Kidney (tissue), 14 donors: ENCODE measurements around the gene PTEN. TPM values are rescaled to one million over a fixed set of nuclear protein-coding genes. Genes with fewer than 3 reads are reported as not detected.

Experiments
- DNase-seq, 5 donors: peaks; one replicate each; pipeline ENCODE4 v3.0.0-alpha.2; 2013 to 2020
- FAIRE-seq: peaks from 2 replicates; lab custom pipeline; 2012; peaks lifted over from hg19 to GRCh38; lab: Jason Lieb, UNC
- H3K27ac ChIP-seq, 2 donors: one replicate each; pipeline ENCODE4 v1.7.0; 2013; ENCODE audit warnings: low read depth in 2 of 2, low read length in 2 of 2, inconsistent platforms in 1 of 2
- H3K27me3 ChIP-seq: one replicate; pipeline ENCODE4 v1.7.1; 2013; ENCODE audit warnings: low read length, inconsistent platforms; ENCODE audit not compliant: control insufficient read depth, insufficient read depth
- H3K36me3 ChIP-seq, 3 donors: one replicate each; pipeline versions ENCODE4 v1.7.0 to v1.7.1; 2013; ENCODE audit warnings: low read length in 3 of 3, control low read depth in 1 of 3, inconsistent platforms in 1 of 3; ENCODE audit not compliant: insufficient read depth in 3 of 3, control insufficient read depth in 2 of 3
- H3K4me1 ChIP-seq, 3 donors: one replicate each; pipeline versions ENCODE4 v1.7.0 to v1.7.1; 2013; ENCODE audit warnings: low read length in 3 of 3, inconsistent platforms in 1 of 3, low read depth in 1 of 3; ENCODE audit not compliant: control insufficient read depth in 2 of 3, insufficient read depth in 2 of 3
- H3K4me3 ChIP-seq, 3 donors: one replicate each; pipeline versions ENCODE4 v1.7.0 to v1.8.1; 2013; ENCODE audit warnings: low read length in 3 of 3, control low read depth in 1 of 3, inconsistent platforms in 1 of 3
- H3K9ac ChIP-seq, 3 donors: one replicate each; pipeline versions ENCODE4 v1.7.0 to v1.7.1; 2013; ENCODE audit warnings: low read length in 3 of 3, control low read depth in 1 of 3, inconsistent platforms in 1 of 3
- H3K9me3 ChIP-seq, 3 donors: one replicate each; pipeline versions ENCODE4 v1.7.0 to v1.7.1; 2013; ENCODE audit warnings: low read length in 3 of 3, control low read depth in 1 of 3, inconsistent platforms in 1 of 3; ENCODE audit not compliant: control insufficient read depth in 2 of 3, insufficient read depth in 1 of 3
- CTCF ChIP-seq: IDR thresholded peaks from 3 replicates; pipeline ENCODE4 v1.5.1; 2012; ENCODE audit warnings: mild to moderate bottlenecking, moderate library complexity, borderline replicate concordance; ENCODE audit not compliant: insufficient read depth; ENCODE audit errors: extremely low read depth
- intact Hi-C: fragments of 100-400 bp; cut with DNase I; formaldehyde crosslinking; loops from one replicate; pipeline ENCODE4 v1.11.1; 2022
- polyA plus RNA-seq: library from polyadenylated mRNA; stranded (reverse); fragments of 350-450 nt; fragmentation: Illumina TruSeq; extraction: RNeasy Lipid Tissue Mini Kit (QIAGEN cat#74804); gene quantifications from one replicate; pipeline ENCODE4 v1.2.3, GENCODE V29; 2014; ENCODE audit warnings: low read depth, low replicate concordance; ENCODE audit not compliant: insufficient read depth
- total RNA-seq: library from RNA; stranded (reverse); fragmentation: NEBNext Ultra II Directional; extraction: Animal tissue kit (Norgen Biotek cat#: 25700); gene quantifications from one replicate; pipeline ENCODE4 v1.2.1, GENCODE V29; 2021
- donor health status: control.
- donor health status: control.
- donor health status: control.
- donor health status: control.
- donor health status: control.
- donor health status: DM: yes; HTN: yes; CAD: no.
- donor health status: Normal renal cell carcinoma (clear cell type).

PTEN gene
- total and polyA plus RNA-seq, 2 donors from 2014 or later: 22.3 to 154 TPM

- no peak overlapping the region for H3K9ac ChIP-seq
- H3K9me3 ChIP-seq: no peaks in the 10 kb centered on the region
- intact Hi-C loops: no loop called here
- TF ChIP-seq CTCF: no peak
- H3K36me3 ChIP-seq: no peaks in the 10 kb centered on the region
- H3K27ac ChIP-seq: no peak overlapping the region
- FAIRE-seq (no peak), DNase-seq (peak in 2 of 5 donors; percentile 8 to 12)
- H3K4me3 ChIP-seq: no peak overlapping the region
- no peaks in the 10 kb centered on the region for H3K27me3 ChIP-seq
- no peaks in the 10 kb centered on the region for H3K4me1 ChIP-seq
These were observed 128.5 kb downstream of the PTEN start for GRCh38 chr10:87991946-87992345.

GRCh38 chr10:88004451-88004850 is 141.0 kb downstream of the PTEN start:
- no peak overlapping the region for H3K27ac ChIP-seq
- DNase-seq (no peak), FAIRE-seq (no peak)
- no peak for TF ChIP-seq CTCF
- no peaks in the 10 kb centered on the region for H3K27me3 ChIP-seq
- no peaks in the 10 kb centered on the region for H3K36me3 ChIP-seq
- no peaks in the 10 kb centered on the region for H3K4me1 ChIP-seq
- intact Hi-C loops: no loop called here
- no peak overlapping the region for H3K4me3 ChIP-seq
- H3K9me3 ChIP-seq: no peaks in the 10 kb centered on the region
- H3K9ac ChIP-seq: no peak overlapping the region

- Histone ChIP-seq H3K36me3 (no peaks in the 10 kb centered on the region), H3K9me3 (no peaks in the 10 kb centered on the region), H3K4me1 (no peaks in the 10 kb centered on the region), H3K9ac (no peak overlapping the region), H3K27ac (no peak overlapping the region), H3K4me3 (no peak overlapping the region), H3K27me3 (no peaks in the 10 kb centered on the region)
- TF ChIP-seq CTCF: no peak
- intact Hi-C loops: no loop called here
- DNase-seq (no peak), FAIRE-seq (no peak)
These were observed 142.8 kb downstream of the PTEN start for GRCh38 chr10:88006261-88006660.

GRCh38 chr10:88008866-88009470 is 145.5 kb downstream of the PTEN start:
- Histone ChIP-seq H3K4me1 (no peaks in the 10 kb centered on the region), H3K27me3 (no peaks in the 10 kb centered on the region), H3K36me3 (no peaks in the 10 kb centered on the region), H3K9me3 (no peaks in the 10 kb centered on the region), H3K4me3 (no peak overlapping the region), H3K9ac (no peak overlapping the region), H3K27ac (no peak overlapping the region)
- intact Hi-C loops: no loop called here
- no peak for DNase-seq
- TF ChIP-seq CTCF: no peak
- no peak for FAIRE-seq
